ENCODE results near the gene PLEKHA7.

GRCh38 chr11:16982256-16982671 lies 31.9 kb downstream of the PLEKHA7 start:
- TF ChIP-seq CTCF (IDR thresholded peaks at IDR 0.05; ENCODE audit: insufficient read depth, low read length), result no peak
- no peak for TF ChIP-seq REST (IDR thresholded peaks at IDR 0.05; ENCODE audit: insufficient replicate concordance, low read depth)
- no peak for TF ChIP-seq GABPA (IDR thresholded peaks at IDR 0.05; ENCODE audit: low read depth)
- TF ChIP-seq POLR2AphosphoS5 (IDR thresholded peaks at IDR 0.05; ENCODE audit: low read depth), result no peak
